Raji (cell line): ENCODE data around the gene SPIN2A.

Experiments
- POLR2A ChIP-seq: IDR thresholded peaks from 2 replicates; pipeline ENCODE4 v1.6.1; 2011; ENCODE audit warnings: low read depth, low read length, control low read depth; ENCODE audit not compliant: insufficient read depth

The SPIN2A gene

GRCh38 chrX:57103489-57103888, 33.7 kb downstream of the SPIN2A start:
- TF ChIP-seq POLR2A, result no peak
